HCT116 (cell line): ENCODE data around the gene EMSY. TPM values are rescaled to one million over a fixed set of nuclear protein-coding genes. Genes with fewer than 3 reads are reported as not detected.

Experiments
- ATAC-seq: fragments of 200-7000 bp; cut with Tn5 transposase; 2 replicates; pipeline ENCODE4 v1.9.1; 2020; ENCODE audit warnings: mild to moderate bottlenecking, moderate library complexity
- BruUV-seq: library from RNA; stranded (reverse); fragments of 400-500 nt; replicated peaks from 2 replicates; lab custom pipeline; 2021; lab: Mats Ljungman, UMichigan
- CTCF ChIA-PET: fragments of 300-600 bp; sonication (Branson Sonifier 250); formaldehyde crosslinking; loops from one replicate; lab custom pipeline; 2021; ENCODE audit warnings: antibody characterized with exemption; lab: Charles Lee
- POLR2A ChIA-PET: fragments of 300-600, 350-600 bp; sonication (Branson Sonifier 250); formaldehyde crosslinking; loops from one replicate; lab custom pipeline; 2021; ENCODE audit warnings: antibody characterized with exemption; lab: Charles Lee
- RAD21 ChIA-PET, 2 experiments: fragments of 300-600 bp; sonication (Branson Sonifier 250); formaldehyde crosslinking; loops; one replicate each; lab custom pipeline; 2023; ENCODE audit warnings: low total read pairs in 2 of 2; ENCODE audit not compliant: uncharacterized antibody in 2 of 2, unreplicated experiment in 2 of 2, low non-redundant PET in 1 of 2; lab: Charles Lee
- DNase-seq: peaks from one replicate; pipeline ENCODE4 v3.0.0-alpha.2; 2010; ENCODE audit warnings: low read depth, low spot score
- H2AFZ ChIP-seq: fragments of 200-600 bp; shearing (Covaris generic), sonication (generic); 2 replicates; pipeline ENCODE4 v1.6.1; 2017; ENCODE audit warnings: low read depth, mixed run types, mixed read lengths, antibody characterized with exemption, low read length; ENCODE audit not compliant: poor library complexity, severe bottlenecking
- H3K27ac ChIP-seq: 2 replicates; pipeline ENCODE4 v1.5.1; 2012; ENCODE audit warnings: low read depth, low read length
- H3K27me3 ChIP-seq: fragments of 200-600 bp; sonication (generic); 2 replicates; pipeline ENCODE4 v1.6.1; 2016; ENCODE audit warnings: mixed run types, low read length, mixed read lengths; ENCODE audit not compliant: insufficient read depth
- H3K36me3 ChIP-seq, 2 experiments: fragments of 200-500 bp in 1 of 2; fragments of 200-600 bp in 1 of 2; sonication (Bioruptor generic) in 1 of 2; sonication (generic) in 1 of 2; 2 replicates each; pipeline versions ENCODE4 v1.5.1 to v1.6.1; 2014 to 2016; ENCODE audit warnings: low read length in 2 of 2, inconsistent platforms in 1 of 2, mixed read lengths in 1 of 2, mixed run types in 1 of 2; ENCODE audit not compliant: insufficient read depth in 2 of 2, control insufficient read depth in 1 of 2
- H3K4me1 ChIP-seq, 2 experiments: fragments of 200-600 bp in 1 of 2; sonication (generic) in 1 of 2; 2 replicates each; pipeline versions ENCODE4 v1.5.1 to v1.6.1; 2012 to 2017; ENCODE audit warnings: low read length in 2 of 2, inconsistent platforms in 1 of 2, mild to moderate bottlenecking in 1 of 2, mixed read lengths in 1 of 2, mixed run types in 1 of 2, moderate library complexity in 1 of 2; ENCODE audit not compliant: insufficient read depth in 2 of 2, control insufficient read depth in 1 of 2
- H3K4me2 ChIP-seq: fragments of 200-600 bp; sonication (generic); 2 replicates; pipeline ENCODE4 v1.6.1; 2017; ENCODE audit warnings: mixed run types, low read length, mixed read lengths
- H3K4me3 ChIP-seq, 2 experiments: fragments of 200-600 bp in 1 of 2; sonication (generic) in 1 of 2; replicated peaks in 1 of 2; 2 replicates each; pipeline ENCODE4 v1.5.1; 2011 to 2016; ENCODE audit warnings: low read length in 2 of 2, control low read depth in 1 of 2, low read depth in 1 of 2, mild to moderate bottlenecking in 1 of 2, mixed read lengths in 1 of 2, mixed run types in 1 of 2
- H3K79me2 ChIP-seq: fragments of 200-600 bp; sonication (generic); 2 replicates; pipeline ENCODE4 v1.6.1; 2017; ENCODE audit warnings: mild to moderate bottlenecking, mixed run types, low read length, moderate library complexity, mixed read lengths; ENCODE audit not compliant: insufficient read depth
- H3K9ac ChIP-seq: fragments of 200-600 bp; sonication (generic); 2 replicates; pipeline ENCODE4 v1.6.1; 2016; ENCODE audit warnings: low read length, mixed read lengths
- H3K9me2 ChIP-seq: fragments of 200-600 bp; sonication (generic), shearing (Covaris generic); 2 replicates; pipeline ENCODE4 v1.6.1; 2017; ENCODE audit warnings: mixed run types, mild to moderate bottlenecking, moderate library complexity; ENCODE audit not compliant: insufficient read depth
- H3K9me3 ChIP-seq, 2 experiments: fragments of 200-500 bp in 1 of 2; fragments of 200-600 bp in 1 of 2; sonication (Bioruptor generic) in 1 of 2; sonication (generic) in 1 of 2; 2 replicates each; pipeline ENCODE4 v1.6.1; 2014 to 2017; ENCODE audit warnings: low read length in 2 of 2, mixed read lengths in 2 of 2, inconsistent platforms in 1 of 2, low read depth in 1 of 2, mild to moderate bottlenecking in 1 of 2, mixed run types in 1 of 2, moderate library complexity in 1 of 2; ENCODE audit not compliant: control insufficient read depth in 1 of 2, insufficient read depth in 1 of 2
- H4K20me1 ChIP-seq: fragments of 200-600 bp; sonication (generic), shearing (Covaris generic); 2 replicates; pipeline ENCODE4 v1.6.1; 2017; ENCODE audit warnings: mixed run types, mild to moderate bottlenecking, moderate library complexity; ENCODE audit not compliant: insufficient read depth
- JUND ChIP-seq: IDR thresholded peaks from 2 replicates; pipeline ENCODE4 v1.6.1; 2012
- MAX ChIP-seq: IDR thresholded peaks from 2 replicates; pipeline ENCODE4 v1.6.1; 2012
- POLR2AphosphoS5 ChIP-seq: IDR thresholded peaks from 2 replicates; pipeline ENCODE4 v1.6.1; 2011; ENCODE audit warnings: mild to moderate bottlenecking, low read depth, low read length, moderate library complexity
- intact Hi-C: fragments of 100-400 bp; cut with micrococcal nuclease; formaldehyde crosslinking; loops from 2 replicates; pipeline ENCODE4 v1.10.0; 2022
- total RNA-seq: library from RNA; stranded (reverse); gene quantifications from one replicate; pipeline ENCODE4 v1.2.1, GENCODE V29; 2021; ENCODE audit not compliant: unreplicated experiment
- TF ChIP-seq, protein P1 (sequence below): IDR thresholded peaks from 2 replicates; pipeline ENCODE4 v1.6.1; 2012; ENCODE audit warnings: low read depth
- TF ChIP-seq, protein P2 (sequence below), 3 experiments: fragments of 200-600 bp in 1 of 3; sonication (generic) in 1 of 3; IDR thresholded peaks in 2 of 3; conservative IDR thresholded peaks in 1 of 3; 2 replicates each; pipeline ENCODE4 v1.5.1; 2012 to 2017; ENCODE audit warnings: low read depth in 2 of 3, low read length in 2 of 3, antibody characterized with exemption in 1 of 3, borderline replicate concordance in 1 of 3, control low read depth in 1 of 3, mild to moderate bottlenecking in 1 of 3, mixed read lengths in 1 of 3, mixed run types in 1 of 3, moderate library complexity in 1 of 3; ENCODE audit not compliant: insufficient read depth in 1 of 3

EMSY gene
- total RNA-seq, 1 experiment from 2014 or later = 22.7 TPM

DNA sequence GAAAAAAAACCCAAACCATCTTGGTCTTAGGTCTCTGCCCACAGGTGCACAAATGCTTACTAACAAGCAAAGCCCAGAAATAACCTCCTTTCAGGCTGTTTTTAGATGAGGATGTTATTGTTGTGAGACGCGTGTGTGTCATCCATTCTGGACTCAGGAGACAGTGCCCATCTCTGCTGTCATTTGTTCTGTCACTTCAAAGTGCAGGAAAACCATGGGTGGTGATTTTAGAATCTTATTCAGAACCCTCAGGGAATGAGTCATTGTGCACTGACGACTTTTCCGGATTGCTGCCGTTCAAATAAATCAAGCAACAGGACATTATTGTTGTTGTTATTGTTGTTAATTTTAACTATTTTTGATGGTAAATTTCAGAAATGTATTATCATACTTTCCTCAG, 115.4 kb downstream of the EMSY start (continued):
- TF ChIP-seq, protein P1, sequence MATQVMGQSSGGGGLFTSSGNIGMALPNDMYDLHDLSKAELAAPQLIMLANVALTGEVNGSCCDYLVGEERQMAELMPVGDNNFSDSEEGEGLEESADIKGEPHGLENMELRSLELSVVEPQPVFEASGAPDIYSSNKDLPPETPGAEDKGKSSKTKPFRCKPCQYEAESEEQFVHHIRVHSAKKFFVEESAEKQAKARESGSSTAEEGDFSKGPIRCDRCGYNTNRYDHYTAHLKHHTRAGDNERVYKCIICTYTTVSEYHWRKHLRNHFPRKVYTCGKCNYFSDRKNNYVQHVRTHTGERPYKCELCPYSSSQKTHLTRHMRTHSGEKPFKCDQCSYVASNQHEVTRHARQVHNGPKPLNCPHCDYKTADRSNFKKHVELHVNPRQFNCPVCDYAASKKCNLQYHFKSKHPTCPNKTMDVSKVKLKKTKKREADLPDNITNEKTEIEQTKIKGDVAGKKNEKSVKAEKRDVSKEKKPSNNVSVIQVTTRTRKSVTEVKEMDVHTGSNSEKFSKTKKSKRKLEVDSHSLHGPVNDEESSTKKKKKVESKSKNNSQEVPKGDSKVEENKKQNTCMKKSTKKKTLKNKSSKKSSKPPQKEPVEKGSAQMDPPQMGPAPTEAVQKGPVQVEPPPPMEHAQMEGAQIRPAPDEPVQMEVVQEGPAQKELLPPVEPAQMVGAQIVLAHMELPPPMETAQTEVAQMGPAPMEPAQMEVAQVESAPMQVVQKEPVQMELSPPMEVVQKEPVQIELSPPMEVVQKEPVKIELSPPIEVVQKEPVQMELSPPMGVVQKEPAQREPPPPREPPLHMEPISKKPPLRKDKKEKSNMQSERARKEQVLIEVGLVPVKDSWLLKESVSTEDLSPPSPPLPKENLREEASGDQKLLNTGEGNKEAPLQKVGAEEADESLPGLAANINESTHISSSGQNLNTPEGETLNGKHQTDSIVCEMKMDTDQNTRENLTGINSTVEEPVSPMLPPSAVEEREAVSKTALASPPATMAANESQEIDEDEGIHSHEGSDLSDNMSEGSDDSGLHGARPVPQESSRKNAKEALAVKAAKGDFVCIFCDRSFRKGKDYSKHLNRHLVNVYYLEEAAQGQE = no peak

DNA sequence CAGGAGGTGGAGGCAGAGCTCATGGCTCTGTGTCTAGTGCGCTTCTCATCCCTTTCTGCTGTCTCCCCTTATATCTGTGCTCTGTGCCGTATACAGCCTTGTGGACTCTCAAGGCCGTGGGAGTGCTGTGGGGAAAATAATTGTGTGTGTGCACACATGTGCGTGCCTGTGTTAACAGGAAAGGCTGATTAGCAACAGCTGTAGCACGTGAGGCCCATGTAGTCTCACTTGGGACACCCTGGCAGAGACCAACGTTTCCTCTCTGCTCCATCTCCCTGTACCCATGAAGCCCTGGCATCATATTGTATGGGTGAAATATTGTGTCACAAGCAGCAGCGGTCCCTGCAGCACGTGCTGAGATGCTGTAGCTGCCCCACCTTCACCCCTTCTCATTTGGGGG, 116.4 kb downstream of the EMSY start:
- ChIA-PET CTCF (no interaction called here), POLR2A (no interaction called here), RAD21 (no interaction called here)
- no TSS peak for BruUV-seq
- Histone ChIP-seq H3K9ac (no peak overlapping the region), H4K20me1 (no peaks in the 10 kb centered on the region), H2AFZ (no peak overlapping the region), H3K4me2 (no peak overlapping the region), H3K4me3 (no peak overlapping the region), H3K4me1 (peaks cover 9 to 16% of the 10 kb centered on the region in 2 experiments), H3K79me2 (no peaks in the 10 kb centered on the region), H3K27me3 (no peaks in the 10 kb centered on the region), H3K9me3 (no peaks in the 10 kb centered on the region), H3K36me3 (no peaks in the 10 kb centered on the region), H3K9me2 (no peaks in the 10 kb centered on the region), H3K27ac (no peak overlapping the region)
- DNase-seq (no peak), ATAC-seq (no peak)
- TF ChIP-seq JUND (no peak), POLR2AphosphoS5 (no peak)
- intact Hi-C loops = no loop called here

DNA sequence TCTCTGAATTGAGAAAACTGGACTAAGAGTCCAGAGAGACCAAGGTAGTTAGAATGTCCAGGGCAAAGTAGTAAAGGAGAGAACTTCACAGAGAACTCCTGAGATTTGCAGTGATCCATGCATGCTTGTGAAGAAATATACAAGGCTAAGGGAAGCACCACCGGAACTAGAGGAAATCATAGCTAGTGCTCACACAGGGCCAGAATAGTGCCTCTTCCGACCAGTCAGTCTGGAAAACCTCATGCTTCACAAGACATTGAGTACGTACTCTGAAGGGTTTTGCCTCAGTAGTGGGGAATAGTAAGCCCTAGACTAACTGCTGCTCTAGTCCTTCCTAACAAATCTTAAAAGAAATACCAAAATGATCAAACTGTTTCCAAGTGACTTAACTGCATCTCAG, 117.7 kb downstream of the EMSY start:
- RAD21 ChIA-PET = no interaction called here
- no peak for DNase-seq
- CTCF ChIA-PET = no interaction called here
- Histone ChIP-seq H3K27me3 (no peaks in the 10 kb centered on the region), H3K9me3 (no peaks in the 10 kb centered on the region), H3K4me2 (no peak overlapping the region), H4K20me1 (no peaks in the 10 kb centered on the region), H3K9me2 (no peaks in the 10 kb centered on the region), H3K36me3 (no peaks in the 10 kb centered on the region), H3K4me1 (peaks cover 9 to 16% of the 10 kb centered on the region in 2 experiments)
- BruUV-seq = no TSS peak
- TF ChIP-seq MAX = no peak
- TF ChIP-seq, protein P2, sequence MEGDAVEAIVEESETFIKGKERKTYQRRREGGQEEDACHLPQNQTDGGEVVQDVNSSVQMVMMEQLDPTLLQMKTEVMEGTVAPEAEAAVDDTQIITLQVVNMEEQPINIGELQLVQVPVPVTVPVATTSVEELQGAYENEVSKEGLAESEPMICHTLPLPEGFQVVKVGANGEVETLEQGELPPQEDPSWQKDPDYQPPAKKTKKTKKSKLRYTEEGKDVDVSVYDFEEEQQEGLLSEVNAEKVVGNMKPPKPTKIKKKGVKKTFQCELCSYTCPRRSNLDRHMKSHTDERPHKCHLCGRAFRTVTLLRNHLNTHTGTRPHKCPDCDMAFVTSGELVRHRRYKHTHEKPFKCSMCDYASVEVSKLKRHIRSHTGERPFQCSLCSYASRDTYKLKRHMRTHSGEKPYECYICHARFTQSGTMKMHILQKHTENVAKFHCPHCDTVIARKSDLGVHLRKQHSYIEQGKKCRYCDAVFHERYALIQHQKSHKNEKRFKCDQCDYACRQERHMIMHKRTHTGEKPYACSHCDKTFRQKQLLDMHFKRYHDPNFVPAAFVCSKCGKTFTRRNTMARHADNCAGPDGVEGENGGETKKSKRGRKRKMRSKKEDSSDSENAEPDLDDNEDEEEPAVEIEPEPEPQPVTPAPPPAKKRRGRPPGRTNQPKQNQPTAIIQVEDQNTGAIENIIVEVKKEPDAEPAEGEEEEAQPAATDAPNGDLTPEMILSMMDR (IDR thresholded peaks at IDR 0.05 in 2 of 3, conservative IDR thresholded peaks at IDR 0.05 in 1 of 3; ENCODE audit: borderline replicate concordance in 1 of 3, insufficient read depth in 1 of 3, low read depth in 2 of 3, low read length in 2 of 3) = no peak
- TF ChIP-seq, all 23 proteins: peak for 0
- Histone ChIP-seq H3K79me2 (no peaks in the 10 kb centered on the region), H3K4me3 (no peak overlapping the region), H3K9ac (no peak overlapping the region), H3K27ac (no peak overlapping the region), H2AFZ (no peak overlapping the region)
- POLR2A ChIA-PET = no interaction called here
- ATAC-seq = no peak
- intact Hi-C loops = no loop called here
